Smooth muscle cell (in vitro differentiated cells): ENCODE results near the gene C10orf95. TPM values are rescaled to one million over a fixed set of nuclear protein-coding genes. Genes with fewer than 3 reads are reported as not detected.

ENCODE experiments used
- DNase-seq: peaks from one replicate; lab custom pipeline; 2025; ENCODE audit not compliant: unreplicated experiment; lab: John Stamatoyannopoulos, UW
- H2AFZ ChIP-seq: fragments of 200-600 bp; sonication (generic); 2 replicates; pipeline ENCODE4 v1.6.0; 2016; ENCODE audit warnings: antibody characterized with exemption, low read depth, mild to moderate bottlenecking
- H3F3A ChIP-seq: fragments of 200-600 bp; sonication (generic); 2 replicates; pipeline ENCODE4 v1.6.0; 2017; ENCODE audit warnings: antibody characterized with exemption, low read depth
- H3K27ac ChIP-seq: fragments of 200-600 bp; sonication (generic); 2 replicates; pipeline ENCODE4 v1.5.1; 2016; ENCODE audit warnings: low read depth, mild to moderate bottlenecking
- H3K27me3 ChIP-seq: fragments of 200-600 bp; sonication (generic); 2 replicates; pipeline ENCODE4 v1.6.1; 2016; ENCODE audit warnings: low read depth, mild to moderate bottlenecking
- H3K36me3 ChIP-seq: fragments of 200-600 bp; sonication (generic); 2 replicates; pipeline ENCODE4 v1.5.1; 2016; ENCODE audit warnings: low read depth
- H3K4me1 ChIP-seq: fragments of 200-600 bp; sonication (generic); 2 replicates; pipeline ENCODE4 v1.5.1; 2016; ENCODE audit warnings: low read depth
- H3K4me2 ChIP-seq: fragments of 200-600 bp; sonication (generic); 2 replicates; pipeline ENCODE4 v1.6.0; 2016; ENCODE audit warnings: mild to moderate bottlenecking
- H3K4me3 ChIP-seq: fragments of 200-600 bp; sonication (generic); 2 replicates; pipeline ENCODE4 v1.5.1; 2016; ENCODE audit warnings: mild to moderate bottlenecking
- H3K79me2 ChIP-seq: fragments of 200-600 bp; sonication (generic); 2 replicates; pipeline ENCODE4 v1.6.0; 2016; ENCODE audit warnings: low read depth, mild to moderate bottlenecking
- H3K9ac ChIP-seq: fragments of 200-600 bp; sonication (generic); 2 replicates; pipeline ENCODE4 v1.6.0; 2016; ENCODE audit warnings: low read depth
- H3K9me3 ChIP-seq: fragments of 200-600 bp; sonication (generic); replicated peaks from 2 replicates; pipeline ENCODE4 v1.5.1; 2016; ENCODE audit warnings: low read depth
- H4K20me1 ChIP-seq: fragments of 200-600 bp; sonication (generic); 2 replicates; pipeline ENCODE4 v1.6.0; 2016; ENCODE audit warnings: low read depth
- CTCF ChIP-seq: fragments of 200-600 bp; sonication (generic); IDR thresholded peaks from 2 replicates; pipeline ENCODE4 v1.5.1; 2017; ENCODE audit warnings: borderline replicate concordance, mild to moderate bottlenecking, antibody characterized with exemption; ENCODE audit not compliant: insufficient read depth, poor library complexity, severe bottlenecking
- WGBS: methylation state at CpG from one replicate; pipeline ENCODE4 v1.1.7; 2016; ENCODE audit warnings: low lambda C conversion rate; 5-methylcytosine and 5-hydroxymethylcytosine counted together
- polyA plus RNA-seq: library from polyadenylated mRNA; unstranded; fragments of >200 nt; fragmentation: Nextera tagmentation; extraction: Ambion mirVana; gene quantifications from 2 replicates; pipeline ENCODE4 v1.2.1, GENCODE V29; 2016
- total RNA-seq: library from RNA; depleted of rRNA; stranded (reverse); fragments of >200 nt; gene quantifications from 2 replicates; pipeline ENCODE4 v1.2.3, GENCODE V29; 2014

C10orf95 gene
- total and polyA plus RNA-seq, 2 experiments from 2014 or later, result 0.62 TPM; not detected in 1

- no peaks in the 10 kb centered on the region for H3K9me3 ChIP-seq
- H3K27ac ChIP-seq, result no peak overlapping the region
- peak overlapping the region; percentile 98 for H3K4me2 ChIP-seq
- peaks cover 13% of the 10 kb centered on the region for H3K4me1 ChIP-seq
- TF ChIP-seq CTCF, result no peak
- H3K9ac ChIP-seq, result peak overlapping the region; percentile 18
- no peaks in the 10 kb centered on the region for H3K27me3 ChIP-seq
- peak overlapping the region; percentile 39 for H2AFZ ChIP-seq
- H3K4me3 ChIP-seq, result peak overlapping the region; percentile 76
- H3F3A ChIP-seq, result peaks cover 11% of the 10 kb centered on the region
- H3K79me2 ChIP-seq, result no peaks in the 10 kb centered on the region
- no peak for DNase-seq
- peaks cover 6% of the 10 kb centered on the region for H4K20me1 ChIP-seq
- H3K36me3 ChIP-seq, result no peaks in the 10 kb centered on the region
- 14% methylated on average over 24 of the region's 30 CpGs for WGBS
Observed at GRCh38 chr10:102449321-102450123, 1.8 kb downstream of the C10orf95 start.

- Histone ChIP-seq H3K36me3 (no peaks in the 10 kb centered on the region), H3K27ac (no peak overlapping the region), H3K9me3 (no peaks in the 10 kb centered on the region), H3K4me3 (no peak overlapping the region), H4K20me1 (no peaks in the 10 kb centered on the region), H3K4me1 (no peaks in the 10 kb centered on the region), H3F3A (no peaks in the 10 kb centered on the region), H3K9ac (no peak overlapping the region), H2AFZ (no peak overlapping the region), H3K27me3 (no peaks in the 10 kb centered on the region), H3K4me2 (no peak overlapping the region), H3K79me2 (no peaks in the 10 kb centered on the region)
- 88% methylated on average over 2 of the region's 2 CpGs for WGBS
- no peak for DNase-seq
- TF ChIP-seq CTCF, result no peak
Observed at GRCh38 chr10:102444851-102445250, 6.5 kb downstream of the C10orf95 start.

GRCh38 chr10:102438374-102438773 is 13.0 kb downstream of the C10orf95 start:
- 100% methylated on average over 1 of the region's 1 CpG for WGBS
- no peaks in the 10 kb centered on the region for H3K9me3 ChIP-seq
- no peaks in the 10 kb centered on the region for H4K20me1 ChIP-seq
- H3K9ac ChIP-seq, result no peak overlapping the region
- DNase-seq, result no peak
- peaks cover 8% of the 10 kb centered on the region for H3K79me2 ChIP-seq
- H2AFZ ChIP-seq, result no peak overlapping the region
- no peaks in the 10 kb centered on the region for H3F3A ChIP-seq
- H3K4me1 ChIP-seq, result peaks cover 15% of the 10 kb centered on the region
- H3K27me3 ChIP-seq, result no peaks in the 10 kb centered on the region
- no peak overlapping the region for H3K27ac ChIP-seq
- H3K36me3 ChIP-seq, result no peaks in the 10 kb centered on the region
- no peak overlapping the region for H3K4me2 ChIP-seq
- no peak for TF ChIP-seq CTCF
- no peak overlapping the region for H3K4me3 ChIP-seq

- no peak overlapping the region for H2AFZ ChIP-seq
- no peaks in the 10 kb centered on the region for H3K27me3 ChIP-seq
- no peaks in the 10 kb centered on the region for H3K9me3 ChIP-seq
- H3K4me2 ChIP-seq, result peak overlapping the region; percentile 44
- no peaks in the 10 kb centered on the region for H4K20me1 ChIP-seq
- WGBS, result 93% methylated on average over 3 of the region's 3 CpGs
- H3K4me1 ChIP-seq, result peaks cover 15% of the 10 kb centered on the region
- DNase-seq, result no peak
- peaks cover 8% of the 10 kb centered on the region for H3K79me2 ChIP-seq
- H3K4me3 ChIP-seq, result no peak overlapping the region
- H3K36me3 ChIP-seq, result no peaks in the 10 kb centered on the region
- H3F3A ChIP-seq, result no peaks in the 10 kb centered on the region
- no peak overlapping the region for H3K27ac ChIP-seq
- no peak overlapping the region for H3K9ac ChIP-seq
- no peak for TF ChIP-seq CTCF
Observed at GRCh38 chr10:102437515-102437914, 13.8 kb downstream of the C10orf95 start.
